Large intestine (tissue), 3 donors: ENCODE results near the gene RASSF1. TPM values are rescaled to one million over a fixed set of nuclear protein-coding genes. Genes with fewer than 3 reads are reported as not detected.
A peak's percentile ranks its signal among the peaks of the same experiment; 100 is the strongest.

Source experiments
- DNase-seq, 2 donors: peaks; one replicate each; pipeline versions ENCODE4 v3.0.0 to v3.0.0-alpha.2; 2013
- H3K27ac ChIP-seq: one replicate; pipeline ENCODE4 v1.5.1; 2013; ENCODE audit warnings: low read length
- H3K27me3 ChIP-seq: 2 replicates; pipeline ENCODE4 v1.6.1; 2013; ENCODE audit warnings: low read length; ENCODE audit not compliant: control insufficient read depth, insufficient read depth
- H3K36me3 ChIP-seq: 2 replicates; pipeline ENCODE4 v1.6.1; 2013; ENCODE audit warnings: low read length; ENCODE audit not compliant: control insufficient read depth, insufficient read depth
- H3K4me1 ChIP-seq: one replicate; pipeline ENCODE4 v1.6.1; 2013; ENCODE audit warnings: low read length; ENCODE audit not compliant: control insufficient read depth, insufficient read depth
- H3K4me3 ChIP-seq: one replicate; pipeline ENCODE4 v1.5.1; 2013; ENCODE audit warnings: low read length
- H3K9me3 ChIP-seq: one replicate; pipeline ENCODE4 v1.6.1; 2013; ENCODE audit warnings: mild to moderate bottlenecking, low read depth, low read length, moderate library complexity; ENCODE audit not compliant: control insufficient read depth
- WGBS: methylation state at CpG from one replicate; pipeline ENCODE4 v1.1.5; 2013; ENCODE audit warnings: low lambda C conversion rate; ENCODE audit not compliant: insufficient coverage; 5-methylcytosine and 5-hydroxymethylcytosine counted together
- polyA plus RNA-seq: library from polyadenylated mRNA; unstranded; fragments of 120-200 nt; gene quantifications from one replicate; pipeline ENCODE4 v1.2.1, GENCODE V29; 2013

Gene RASSF1
- polyA plus RNA-seq, 1 donor = 19.5 TPM

GRCh38 chr3:50355829-50356552 is 15.4 kb upstream of the RASSF1 start:
- WGBS = no CpG with 5 or more reads among the region's 5 CpGs
- Histone ChIP-seq H3K27me3 (no peaks in the 10 kb centered on the region), H3K4me3 (peak overlapping the region; percentile 96), H3K9me3 (peaks cover 6% of the 10 kb centered on the region), H3K4me1 (peaks cover 40% of the 10 kb centered on the region), H3K27ac (peak overlapping the region; percentile 13), H3K36me3 (peaks cover 50% of the 10 kb centered on the region)
- no peak for DNase-seq

- Histone ChIP-seq H3K27ac (no peak overlapping the region), H3K4me1 (peaks cover 46% of the 10 kb centered on the region), H3K36me3 (peaks cover 50% of the 10 kb centered on the region), H3K9me3 (peaks cover 6% of the 10 kb centered on the region), H3K27me3 (no peaks in the 10 kb centered on the region), H3K4me3 (no peak overlapping the region)
- WGBS = no CpG with 5 or more reads among the region's 7 CpGs
- DNase-seq = no peak
These were observed 14.2 kb upstream of the RASSF1 start for GRCh38 chr3:50354850-50355249.

GRCh38 chr3:50354186-50354764 is 13.6 kb upstream of the RASSF1 start:
- H3K27ac ChIP-seq = no peak overlapping the region
- peaks cover 6% of the 10 kb centered on the region for H3K9me3 ChIP-seq
- H3K4me3 ChIP-seq = no peak overlapping the region
- no CpG with 5 or more reads among the region's 5 CpGs for WGBS
- H3K4me1 ChIP-seq = peaks cover 52% of the 10 kb centered on the region
- H3K36me3 ChIP-seq = peaks cover 50% of the 10 kb centered on the region
- no peaks in the 10 kb centered on the region for H3K27me3 ChIP-seq
- no peak for DNase-seq

- Histone ChIP-seq H3K4me1 (peaks cover 53% of the 10 kb centered on the region), H3K36me3 (peaks cover 58% of the 10 kb centered on the region), H3K27ac (no peak overlapping the region), H3K4me3 (no peak overlapping the region), H3K9me3 (peaks cover 2% of the 10 kb centered on the region), H3K27me3 (no peaks in the 10 kb centered on the region)
- no CpG with 5 or more reads among the region's 12 CpGs for WGBS
- no peak for DNase-seq
These were observed 12.8 kb upstream of the RASSF1 start for GRCh38 chr3:50353245-50354004.

- no peaks in the 10 kb centered on the region for H3K9me3 ChIP-seq
- H3K36me3 ChIP-seq = peaks cover 65% of the 10 kb centered on the region
- H3K27ac ChIP-seq = no peak overlapping the region
- no CpG with 5 or more reads among the region's 2 CpGs for WGBS
- DNase-seq = no peak
- no peak overlapping the region for H3K4me3 ChIP-seq
- H3K27me3 ChIP-seq = no peaks in the 10 kb centered on the region
- peaks cover 48% of the 10 kb centered on the region for H3K4me1 ChIP-seq
These were observed 12.1 kb upstream of the RASSF1 start for GRCh38 chr3:50352781-50353180.

- H3K4me1 ChIP-seq = peaks cover 33% of the 10 kb centered on the region
- WGBS = no CpG with 5 or more reads among the region's 11 CpGs
- H3K27me3 ChIP-seq = no peaks in the 10 kb centered on the region
- peaks cover 61% of the 10 kb centered on the region for H3K36me3 ChIP-seq
- H3K27ac ChIP-seq = no peak overlapping the region
- DNase-seq = no peak
- H3K9me3 ChIP-seq = no peaks in the 10 kb centered on the region
- H3K4me3 ChIP-seq = peak overlapping the region; percentile 82
These were observed 10.7 kb upstream of the RASSF1 start for GRCh38 chr3:50351323-50351697.

- DNase-seq = peak; percentile 95 to 98
- Histone ChIP-seq H3K27me3 (no peaks in the 10 kb centered on the region), H3K4me1 (peaks cover 30% of the 10 kb centered on the region), H3K36me3 (peaks cover 55% of the 10 kb centered on the region), H3K9me3 (no peaks in the 10 kb centered on the region), H3K27ac (peak within 1 kb of the TSS; percentile 84), H3K4me3 (peak within 1 kb of the TSS; percentile 82)
- no CpG with 5 or more reads among the region's 64 CpGs for WGBS
These were observed 10.1 kb upstream of the RASSF1 start, which contains the start of the genes CYB561D2 and NPRL2 for GRCh38 chr3:50350527-50351322. TSS of gene CYB561D2 (plus strand) at chr3:50350862. CDS start at chr3:50351434, 572 bp downstream. TSS of gene NPRL2 (minus strand) at chr3:50350775. CDS start at chr3:50350652, 123 bp downstream.

GRCh38 chr3:50350213-50350526 is 9.5 kb upstream of the RASSF1 start:
- H3K4me1 ChIP-seq = peaks cover 31% of the 10 kb centered on the region
- peak overlapping the region; percentile 34 for H3K27ac ChIP-seq
- no peaks in the 10 kb centered on the region for H3K27me3 ChIP-seq
- H3K36me3 ChIP-seq = peaks cover 50% of the 10 kb centered on the region
- DNase-seq = no peak
- no peaks in the 10 kb centered on the region for H3K9me3 ChIP-seq
- peak overlapping the region; percentile 82 for H3K4me3 ChIP-seq
- no CpG with 5 or more reads among the region's 7 CpGs for WGBS

- Histone ChIP-seq H3K36me3 (peaks cover 26% of the 10 kb centered on the region), H3K9me3 (no peaks in the 10 kb centered on the region), H3K27ac (no peak overlapping the region), H3K4me1 (peaks cover 33% of the 10 kb centered on the region), H3K4me3 (no peak overlapping the region), H3K27me3 (no peaks in the 10 kb centered on the region)
- no CpG with 5 or more reads among the region's 14 CpGs for WGBS
- peak; percentile 59 to 64 for DNase-seq
These were observed 6.7 kb upstream of the RASSF1 start for GRCh38 chr3:50347187-50347813.
